GM13976 (cell line): ENCODE measurements around the gene MRM3.
"Not testable (repeated sequence)": the region's sequence is repeated elsewhere in the genome, so short reads cannot be mapped to it uniquely, and the experiment has no call there.

Experiments used
- DNase-seq: peaks from one replicate; pipeline ENCODE4 v3.0.0; 2012; ENCODE audit warnings: low spot score
- CTCF ChIP-seq: IDR thresholded peaks from 2 replicates; pipeline ENCODE4 v1.5.1; 2012; ENCODE audit warnings: borderline replicate concordance, mild to moderate bottlenecking; ENCODE audit not compliant: insufficient read depth; ENCODE audit errors: extremely low read depth, missing control alignments, control extremely low read depth
- in situ Hi-C: fragments of 300-500 bp; cut with MboI; formaldehyde crosslinking; loops from one replicate; pipeline ENCODE4 v1.12.0; 2022; ENCODE audit warnings: low sequenced_read_pairs, mixed read lengths, inconsistent platforms; ENCODE audit not compliant: unreplicated experiment

The MRM3 gene

GRCh38 chr17:825216-825615, 43.1 kb downstream of the MRM3 start:
- DNase-seq, result no peak
- TF ChIP-seq CTCF, result no peak
- in situ Hi-C loops, result loop anchor here (10.0 kb wide), 1 partner anchor 60 kb away; no protein-coding TSS in a partner anchor

GRCh38 chr17:826778-827177, 44.6 kb downstream of the MRM3 start:
- in situ Hi-C loops, result loop anchor here (10.0 kb wide), 1 partner anchor 58 kb away; no protein-coding TSS in a partner anchor
- no peak for DNase-seq
- TF ChIP-seq CTCF, result no peak

- in situ Hi-C loops, result loop anchor here (10.0 kb wide), 1 partner anchor 56 kb away; no protein-coding TSS in a partner anchor
These were observed 46.6 kb downstream of the MRM3 start for GRCh38 chr17:828761-829160.

GRCh38 chr17:829614-830013, 47.5 kb downstream of the MRM3 start:
- in situ Hi-C loops, result loop anchor here (10.0 kb wide), 1 partner anchor 55 kb away; no protein-coding TSS in a partner anchor
- DNase-seq, result not testable (repeated sequence)

More at GRCh38 chr17:828761-829160, 46.6 kb downstream of the MRM3 start:
- TF ChIP-seq CTCF, result no peak
- no peak for DNase-seq

GRCh38 chr17:830381-830780, 48.2 kb downstream of the MRM3 start:
- in situ Hi-C loops, result no loop called here
- no peak for DNase-seq
- no peak for TF ChIP-seq CTCF

- in situ Hi-C loops, result no loop called here
- no peak for TF ChIP-seq CTCF
- no peak for DNase-seq
These were observed 48.8 kb downstream of the MRM3 start for GRCh38 chr17:830950-831349.

- no peak for TF ChIP-seq CTCF
- no peak for DNase-seq
- in situ Hi-C loops, result no loop called here
These were observed 52.0 kb downstream of the MRM3 start for GRCh38 chr17:834136-834535.

GRCh38 chr17:835263-835662, 53.1 kb downstream of the MRM3 start:
- DNase-seq, result no peak
- TF ChIP-seq CTCF, result no peak
- in situ Hi-C loops, result no loop called here

- in situ Hi-C loops, DNase-seq: not testable (repeated sequence)
These were observed 53.6 kb downstream of the MRM3 start for GRCh38 chr17:835721-836120.
